Tibial artery (tissue), 4 donors: ENCODE data around the gene FIZ1.

Experiments
- DNase-seq, 2 donors: peaks; one replicate each; pipeline ENCODE4 v3.0.0-alpha.2; 2019
- H3K27ac ChIP-seq, 2 donors: fragments of 200-600 bp; sonication (generic) in 1 of 2; 1 replicate in 1 of 2; 2 replicates in 1 of 2; pipeline ENCODE4 v1.5.1; 2018 to 2019; ENCODE audit warnings: mild to moderate bottlenecking in 1 of 2
- H3K27me3 ChIP-seq, 2 donors: fragments of 200-600 bp; sonication (generic) in 1 of 2; one replicate each; pipeline versions ENCODE4 v1.5.1 to v1.6.0; 2016 to 2019
- H3K36me3 ChIP-seq, 3 donors: fragments of 200-600 bp; sonication (generic) in 2 of 3; one replicate each; pipeline ENCODE4 v1.5.1; 2016 to 2019; ENCODE audit warnings: mild to moderate bottlenecking in 2 of 3
- H3K4me1 ChIP-seq, 4 donors: fragments of 200-600 bp; sonication (generic) in 2 of 4; 1 replicate in 3 of 4; 2 replicates in 1 of 4; pipeline ENCODE4 v1.5.1; 2016 to 2019
- H3K4me3 ChIP-seq, 2 donors: fragments of 200-600 bp; sonication (generic) in 1 of 2; 1 replicate in 1 of 2; 2 replicates in 1 of 2; pipeline ENCODE4 v1.5.1; 2018 to 2019; ENCODE audit warnings: mild to moderate bottlenecking in 2 of 2
- H3K9me3 ChIP-seq, 3 donors: fragments of 200-600 bp; sonication (generic) in 1 of 3; one replicate each; pipeline ENCODE4 v1.5.1; 2016 to 2019
- intact Hi-C: fragments of 100-400 bp; cut with DNase I; formaldehyde crosslinking; loops from one replicate; pipeline ENCODE4 v1.15.0; 2023; ENCODE audit warnings: low total_unique reads
- TF ChIP-seq, protein P1 (sequence below), 2 experiments: fragments of 200-600 bp in 1 of 2; fragments of 450-650 bp in 1 of 2; IDR thresholded peaks; one replicate each; pipeline ENCODE4 v1.5.1; 2017 to 2019; ENCODE audit warnings: antibody characterized with exemption in 2 of 2, mild to moderate bottlenecking in 1 of 2, moderate library complexity in 1 of 2

Gene FIZ1

DNA sequence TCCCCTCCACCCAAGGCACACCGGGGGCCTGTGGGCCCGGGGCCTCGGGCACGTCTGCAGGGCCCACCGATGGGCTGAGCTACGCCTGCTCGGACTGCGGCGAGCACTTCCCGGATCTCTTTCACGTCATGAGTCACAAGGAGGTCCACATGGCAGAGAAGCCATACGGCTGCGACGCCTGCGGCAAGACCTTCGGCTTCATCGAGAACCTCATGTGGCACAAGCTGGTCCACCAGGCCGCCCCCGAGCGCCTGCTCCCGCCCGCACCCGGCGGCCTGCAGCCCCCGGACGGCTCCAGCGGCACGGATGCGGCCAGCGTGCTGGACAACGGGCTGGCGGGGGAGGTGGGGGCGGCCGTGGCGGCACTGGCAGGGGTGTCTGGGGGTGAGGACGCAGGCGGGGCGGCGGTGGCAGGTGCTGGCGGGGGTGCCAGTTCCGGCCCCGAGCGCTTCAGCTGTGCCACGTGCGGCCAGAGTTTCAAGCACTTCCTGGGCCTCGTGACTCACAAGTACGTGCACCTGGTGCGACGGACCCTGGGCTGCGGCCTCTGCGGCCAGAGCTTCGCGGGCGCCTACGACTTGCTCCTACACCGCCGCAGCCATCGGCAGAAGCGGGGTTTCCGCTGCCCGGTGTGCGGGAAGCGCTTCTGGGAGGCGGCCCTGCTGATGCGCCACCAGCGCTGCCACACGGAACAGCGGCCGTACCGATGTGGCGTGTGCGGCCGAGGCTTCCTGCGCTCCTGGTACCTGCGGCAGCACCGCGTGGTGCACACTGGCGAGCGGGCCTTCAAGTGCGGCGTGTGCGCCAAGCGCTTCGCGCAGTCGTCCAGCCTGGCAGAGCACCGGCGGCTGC, 16.5 kb upstream of the FIZ1 start:
- DNase-seq, result no peak
- H3K36me3 ChIP-seq, result peaks cover 26 to 63% (median 40%) of the 10 kb centered on the region in 3 donors
- H3K27ac ChIP-seq, result no peak overlapping the region
- intact Hi-C loops, result no loop called here
- H3K4me1 ChIP-seq, result peaks cover 0 to 11% (median 3%) of the 10 kb centered on the region in 4 donors
- no peaks in the 10 kb centered on the region for H3K27me3 ChIP-seq
- H3K9me3 ChIP-seq, result no peaks in the 10 kb centered on the region
- TF ChIP-seq, protein P1, sequence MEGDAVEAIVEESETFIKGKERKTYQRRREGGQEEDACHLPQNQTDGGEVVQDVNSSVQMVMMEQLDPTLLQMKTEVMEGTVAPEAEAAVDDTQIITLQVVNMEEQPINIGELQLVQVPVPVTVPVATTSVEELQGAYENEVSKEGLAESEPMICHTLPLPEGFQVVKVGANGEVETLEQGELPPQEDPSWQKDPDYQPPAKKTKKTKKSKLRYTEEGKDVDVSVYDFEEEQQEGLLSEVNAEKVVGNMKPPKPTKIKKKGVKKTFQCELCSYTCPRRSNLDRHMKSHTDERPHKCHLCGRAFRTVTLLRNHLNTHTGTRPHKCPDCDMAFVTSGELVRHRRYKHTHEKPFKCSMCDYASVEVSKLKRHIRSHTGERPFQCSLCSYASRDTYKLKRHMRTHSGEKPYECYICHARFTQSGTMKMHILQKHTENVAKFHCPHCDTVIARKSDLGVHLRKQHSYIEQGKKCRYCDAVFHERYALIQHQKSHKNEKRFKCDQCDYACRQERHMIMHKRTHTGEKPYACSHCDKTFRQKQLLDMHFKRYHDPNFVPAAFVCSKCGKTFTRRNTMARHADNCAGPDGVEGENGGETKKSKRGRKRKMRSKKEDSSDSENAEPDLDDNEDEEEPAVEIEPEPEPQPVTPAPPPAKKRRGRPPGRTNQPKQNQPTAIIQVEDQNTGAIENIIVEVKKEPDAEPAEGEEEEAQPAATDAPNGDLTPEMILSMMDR (IDR thresholded peaks at IDR 0.05), result no peak
- no peak overlapping the region for H3K4me3 ChIP-seq

DNA sequence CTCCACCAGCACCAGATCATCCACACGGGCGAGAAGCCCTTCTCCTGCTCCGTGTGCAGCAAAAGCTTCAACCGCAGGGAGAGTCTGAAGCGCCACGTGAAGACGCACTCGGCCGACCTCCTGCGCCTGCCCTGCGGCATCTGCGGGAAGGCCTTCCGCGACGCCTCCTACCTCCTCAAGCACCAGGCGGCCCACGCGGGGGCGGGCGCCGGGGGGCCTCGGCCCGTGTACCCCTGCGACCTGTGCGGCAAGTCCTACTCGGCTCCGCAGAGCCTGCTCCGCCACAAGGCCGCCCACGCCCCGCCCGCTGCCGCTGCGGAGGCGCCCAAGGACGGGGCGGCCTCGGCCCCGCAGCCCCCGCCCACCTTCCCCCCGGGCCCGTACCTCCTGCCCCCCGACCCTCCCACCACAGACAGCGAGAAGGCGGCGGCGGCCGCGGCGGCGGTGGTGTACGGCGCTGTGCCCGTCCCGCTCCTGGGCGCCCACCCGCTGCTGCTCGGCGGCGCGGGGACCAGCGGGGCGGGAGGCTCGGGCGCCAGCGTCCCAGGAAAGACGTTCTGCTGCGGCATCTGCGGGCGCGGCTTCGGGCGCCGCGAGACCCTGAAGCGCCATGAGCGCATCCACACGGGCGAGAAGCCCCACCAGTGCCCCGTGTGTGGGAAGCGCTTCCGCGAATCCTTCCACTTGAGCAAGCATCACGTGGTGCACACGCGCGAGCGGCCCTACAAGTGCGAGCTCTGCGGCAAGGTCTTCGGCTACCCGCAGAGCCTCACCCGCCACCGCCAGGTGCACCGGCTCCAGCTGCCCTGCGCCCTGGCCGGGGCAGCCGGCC, 15.6 kb upstream of the FIZ1 start:
- TF ChIP-seq, protein P1 (IDR thresholded peaks at IDR 0.05), result no peak

DNA sequence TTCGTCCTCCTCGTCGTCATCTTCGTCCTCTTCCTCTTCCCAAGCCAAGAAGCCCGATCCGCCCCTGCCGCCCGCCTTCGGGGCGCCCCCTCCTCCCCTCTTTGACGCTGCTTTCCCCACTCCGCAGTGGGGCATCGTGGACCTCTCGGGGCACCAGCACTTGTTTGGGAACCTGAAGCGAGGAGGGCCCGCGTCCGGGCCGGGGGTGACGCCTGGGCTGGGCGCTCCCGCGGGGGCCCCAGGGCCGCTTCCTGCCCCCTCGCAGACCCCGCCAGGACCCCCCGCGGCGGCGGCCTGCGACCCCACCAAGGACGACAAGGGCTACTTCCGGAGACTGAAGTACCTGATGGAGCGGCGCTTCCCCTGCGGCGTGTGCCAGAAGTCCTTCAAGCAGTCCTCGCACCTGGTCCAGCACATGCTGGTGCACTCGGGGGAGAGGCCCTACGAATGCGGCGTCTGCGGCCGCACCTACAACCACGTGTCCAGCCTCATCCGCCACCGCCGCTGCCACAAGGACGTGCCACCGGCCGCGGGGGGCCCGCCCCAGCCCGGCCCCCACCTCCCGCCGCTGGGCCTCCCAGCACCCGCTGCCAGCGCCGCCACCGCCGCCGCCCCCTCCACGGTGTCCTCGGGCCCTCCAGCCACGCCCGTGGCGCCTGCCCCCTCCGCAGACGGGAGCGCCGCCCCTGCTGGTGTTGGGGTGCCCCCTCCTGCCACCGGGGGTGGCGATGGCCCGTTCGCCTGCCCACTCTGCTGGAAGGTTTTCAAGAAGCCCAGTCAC, 14.8 kb upstream of the FIZ1 start:
- Histone ChIP-seq H3K9me3 (no peaks in the 10 kb centered on the region), H3K27ac (no peak overlapping the region), H3K4me3 (no peak overlapping the region), H3K4me1 (peaks cover 0 to 13% (median 4%) of the 10 kb centered on the region in 4 donors), H3K27me3 (no peaks in the 10 kb centered on the region), H3K36me3 (peaks cover 26 to 73% (median 48%) of the 10 kb centered on the region in 3 donors)
- DNase-seq, result no peak
- intact Hi-C loops, result no loop called here
- TF ChIP-seq, protein P1 (IDR thresholded peaks at IDR 0.05), result no peak

More for the DNA sequence above, 15.6 kb upstream of the FIZ1 start:
- no peak overlapping the region for H3K4me3 ChIP-seq
- no peaks in the 10 kb centered on the region for H3K27me3 ChIP-seq
- H3K36me3 ChIP-seq, result peaks cover 26 to 65% (median 48%) of the 10 kb centered on the region in 3 donors
- no peaks in the 10 kb centered on the region for H3K9me3 ChIP-seq
- DNase-seq, result no peak
- peaks cover 0 to 13% (median 3%) of the 10 kb centered on the region in 4 donors for H3K4me1 ChIP-seq
- intact Hi-C loops, result no loop called here
- no peak overlapping the region for H3K27ac ChIP-seq

DNA sequence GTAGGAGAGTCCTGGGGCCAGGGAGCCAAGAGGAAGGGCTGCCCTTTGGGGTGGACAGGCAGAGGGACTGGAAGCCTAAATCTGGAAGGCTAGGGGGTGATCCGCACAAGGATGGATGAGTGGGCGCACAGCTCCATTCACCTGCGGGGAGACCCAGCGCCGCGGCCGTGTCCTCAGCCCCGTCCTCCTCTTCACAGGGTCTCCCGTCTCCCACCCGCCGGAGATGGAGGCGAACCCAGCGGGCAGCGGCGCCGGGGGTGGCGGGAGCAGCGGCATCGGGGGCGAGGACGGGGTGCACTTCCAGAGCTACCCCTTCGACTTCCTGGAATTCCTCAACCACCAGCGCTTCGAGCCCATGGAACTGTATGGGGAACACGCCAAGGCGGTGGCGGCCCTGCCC, 14.1 kb upstream of the FIZ1 start:
- peaks cover 26 to 75% (median 48%) of the 10 kb centered on the region in 3 donors for H3K36me3 ChIP-seq
- intact Hi-C loops, result no loop called here

More for the DNA sequence above, 14.1 kb upstream of the FIZ1 start:
- Histone ChIP-seq H3K27ac (no peak overlapping the region), H3K4me3 (no peak overlapping the region), H3K9me3 (no peaks in the 10 kb centered on the region), H3K4me1 (peaks cover 0 to 13% (median 4%) of the 10 kb centered on the region in 4 donors), H3K27me3 (no peaks in the 10 kb centered on the region)
- TF ChIP-seq, protein P1 (IDR thresholded peaks at IDR 0.05), result no peak
- DNase-seq, result no peak
